ENCODE data around the gene ACSL6.

Gene ACSL6

GRCh38 chr5:132001647-132002561, 9.6 kb downstream of the ACSL6 start:
- in situ Hi-C loops (cut with MboI; ENCODE audit: low sequenced_read_pairs) = no loop called here

- in situ Hi-C loops (cut with MboI; ENCODE audit: low sequenced_read_pairs) = no loop called here
These were observed 10.6 kb downstream of the ACSL6 start for GRCh38 chr5:132000677-132001453.

GRCh38 chr5:132000241-132000490, 11.3 kb downstream of the ACSL6 start:
- in situ Hi-C loops (cut with MboI; ENCODE audit: low sequenced_read_pairs) = no loop called here

- in situ Hi-C loops (cut with MboI; ENCODE audit: low sequenced_read_pairs) = no loop called here
These were observed 11.8 kb downstream of the ACSL6 start for GRCh38 chr5:131999441-132000240.

GRCh38 chr5:131999041-131999440, 12.4 kb downstream of the ACSL6 start:
- in situ Hi-C loops (cut with MboI; ENCODE audit: low sequenced_read_pairs) = no loop called here

GRCh38 chr5:131998431-131999040, 12.9 kb downstream of the ACSL6 start:
- in situ Hi-C loops (cut with MboI; ENCODE audit: low sequenced_read_pairs) = no loop called here

- in situ Hi-C loops (cut with MboI; ENCODE audit: low sequenced_read_pairs) = no loop called here
These were observed 13.7 kb downstream of the ACSL6 start for GRCh38 chr5:131997727-131998117.

- in situ Hi-C loops (cut with MboI; ENCODE audit: low sequenced_read_pairs) = no loop called here
These were observed 14.3 kb downstream of the ACSL6 start for GRCh38 chr5:131997026-131997726.

- in situ Hi-C loops (cut with MboI; ENCODE audit: low sequenced_read_pairs) = no loop called here
These were observed 15.0 kb downstream of the ACSL6 start for GRCh38 chr5:131996210-131997025.

GRCh38 chr5:131994533-131995226, 16.8 kb downstream of the ACSL6 start:
- in situ Hi-C loops (cut with MboI; ENCODE audit: low sequenced_read_pairs) = no loop called here

- in situ Hi-C loops (cut with MboI; ENCODE audit: low sequenced_read_pairs) = no loop called here
These were observed 17.4 kb downstream of the ACSL6 start for GRCh38 chr5:131994090-131994489.

GRCh38 chr5:131993676-131994075, 17.8 kb downstream of the ACSL6 start:
- in situ Hi-C loops (cut with MboI; ENCODE audit: low sequenced_read_pairs) = no loop called here

- in situ Hi-C loops (cut with MboI; ENCODE audit: low sequenced_read_pairs) = no loop called here
These were observed 19.1 kb downstream of the ACSL6 start for GRCh38 chr5:131992370-131992769.

GRCh38 chr5:131991593-131992324, 19.7 kb downstream of the ACSL6 start:
- in situ Hi-C loops (cut with MboI; ENCODE audit: low sequenced_read_pairs) = no loop called here

- in situ Hi-C loops (cut with MboI; ENCODE audit: low sequenced_read_pairs) = no loop called here
These were observed 20.7 kb downstream of the ACSL6 start for GRCh38 chr5:131990716-131991115.

GRCh38 chr5:131988601-131989000, 22.9 kb downstream of the ACSL6 start:
- in situ Hi-C loops (cut with MboI; ENCODE audit: low sequenced_read_pairs) = no loop called here

GRCh38 chr5:131987251-131987650, 24.2 kb downstream of the ACSL6 start:
- in situ Hi-C loops (cut with MboI; ENCODE audit: low sequenced_read_pairs) = no loop called here

- in situ Hi-C loops (cut with MboI; ENCODE audit: low sequenced_read_pairs) = no loop called here
These were observed 25.1 kb downstream of the ACSL6 start for GRCh38 chr5:131986161-131986912.

All from hTERT RPE-1 (cell line).